ENCODE results near the gene GAS5. TPM values are rescaled to one million over a fixed set of nuclear protein-coding genes. Genes with fewer than 3 reads are reported as not detected.

The GAS5 gene
- total and polyA plus RNA-seq, 9 of the 15 experiments (the other 6 are each of a cell fraction or from before 2014, with no cell fraction given), result 565 to 1,860 (median 1,006) TPM

GRCh38 chr1:173862146-173862768 lies 5.5 kb downstream of the GAS5 start (continued):
- TF ChIP-seq SIN3A (IDR thresholded peaks at IDR 0.05; ENCODE audit: borderline replicate concordance in 2 of 2, control insufficient read depth in 1 of 2, low read depth in 2 of 2, low read length in 2 of 2) (0 out of 4 replicates have a peak, but pooled peaks of 1 of the 2 experiments have one; percentile 55), ZNF445 (CRISPR knock-in tag; IDR thresholded peaks at IDR 0.05; ENCODE audit: low read depth) (peak; percentile 54), ZNF57 (CRISPR knock-in tag; IDR thresholded peaks at IDR 0.05) (0 out of 2 replicates have a peak, but pooled peaks have one; percentile 66), E2F8 (IDR thresholded peaks at IDR 0.05; ENCODE audit: low read depth, partially characterized antibody) (peak; percentile 72), ZNF77 (CRISPR knock-in tag; IDR thresholded peaks at IDR 0.05) (peak; percentile 69; the same call in 1 of the 2 replicates), ZNF551 (CRISPR knock-in tag; IDR thresholded peaks at IDR 0.05) (0 out of 2 replicates have a peak, but pooled peaks have one; percentile 38), ZNF586 (CRISPR knock-in tag; conservative IDR thresholded peaks at IDR 0.05) (peak; percentile 7; the same call in 1 of the 2 replicates), ZBTB26 (CRISPR knock-in tag; IDR thresholded peaks at IDR 0.05) (0 out of 2 replicates have a peak, but pooled peaks have one; percentile 40), ILF3 (IDR thresholded peaks at IDR 0.05; ENCODE audit: borderline replicate concordance) (peak; percentile 86; the same call in 1 of the 2 replicates), ZNF717 (CRISPR knock-in tag; IDR thresholded peaks at IDR 0.05) (peak; percentile 12; the same call in 1 of the 2 replicates), EWSR1 (IDR thresholded peaks at IDR 0.05; ENCODE audit: borderline replicate concordance, low read depth, partially characterized antibody) (peak; percentile 88), MAZ (CRISPR knock-in tag; conservative IDR thresholded peaks at IDR 0.05 in 1 of 2, IDR thresholded peaks at IDR 0.05 in 1 of 2) (peak in 1 of 2 experiments; percentile 25; a peak in 1 of 4 replicates), SUPT5H (IDR thresholded peaks at IDR 0.05) (peak; percentile 89), NFIC (IDR thresholded peaks at IDR 0.05) (0 out of 2 replicates have a peak, but pooled peaks have one; percentile 32), HDAC6 (IDR thresholded peaks at IDR 0.05; ENCODE audit: low read depth, low read length) (0 out of 2 replicates have a peak, but pooled peaks have one; percentile 16), THRB (CRISPR knock-in tag; conservative IDR thresholded peaks at IDR 0.05) (peak; percentile 91), CBFA2T2 (conservative IDR thresholded peaks at IDR 0.05) (0 out of 2 replicates have a peak, but pooled peaks have one; percentile 1), ZEB2 (IDR thresholded peaks at IDR 0.05) (0 out of 2 replicates have a peak, but pooled peaks have one; percentile 57), POLR2H (tag; IDR thresholded peaks at IDR 0.05; ENCODE audit: low read depth) (0 out of 2 replicates have a peak, but pooled peaks have one; percentile 2)
- TF ChIP-seq, protein P1, sequence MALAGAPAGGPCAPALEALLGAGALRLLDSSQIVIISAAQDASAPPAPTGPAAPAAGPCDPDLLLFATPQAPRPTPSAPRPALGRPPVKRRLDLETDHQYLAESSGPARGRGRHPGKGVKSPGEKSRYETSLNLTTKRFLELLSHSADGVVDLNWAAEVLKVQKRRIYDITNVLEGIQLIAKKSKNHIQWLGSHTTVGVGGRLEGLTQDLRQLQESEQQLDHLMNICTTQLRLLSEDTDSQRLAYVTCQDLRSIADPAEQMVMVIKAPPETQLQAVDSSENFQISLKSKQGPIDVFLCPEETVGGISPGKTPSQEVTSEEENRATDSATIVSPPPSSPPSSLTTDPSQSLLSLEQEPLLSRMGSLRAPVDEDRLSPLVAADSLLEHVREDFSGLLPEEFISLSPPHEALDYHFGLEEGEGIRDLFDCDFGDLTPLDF (CRISPR knock-in tag; IDR thresholded peaks at IDR 0.05), result peak; percentile 24; the same call in 1 of the 2 replicates
